Middle frontal gyrus (tissue), 1 donor: Measurements from ENCODE around the gene MEIS1.

Experiments
- DNase-seq: peaks from one replicate; pipeline ENCODE4 v3.0.0-alpha.2; 2015; ENCODE audit warnings: low spot score; ENCODE audit errors: extremely low spot score

MEIS1 gene

DNA sequence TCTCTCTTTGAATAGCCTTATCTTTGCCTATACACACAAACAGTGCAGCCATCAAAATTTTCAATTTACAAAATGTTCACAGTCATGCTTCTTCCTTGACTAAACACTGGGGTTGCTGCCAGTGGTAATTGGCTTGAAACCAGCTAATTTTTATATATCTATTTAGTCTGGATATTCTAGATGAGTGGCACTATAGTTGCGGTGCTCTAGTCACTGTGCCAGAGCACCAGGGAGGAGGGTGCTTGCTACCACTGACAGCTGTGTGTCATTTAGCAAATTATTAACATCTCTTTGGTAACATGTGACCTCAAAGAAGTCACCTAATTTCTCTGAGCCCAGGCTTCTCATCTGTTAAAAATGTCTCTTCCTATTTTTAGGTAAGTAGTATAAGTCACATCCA lies 130.4 kb downstream of the MEIS1 start:
- no peak for DNase-seq

DNA sequence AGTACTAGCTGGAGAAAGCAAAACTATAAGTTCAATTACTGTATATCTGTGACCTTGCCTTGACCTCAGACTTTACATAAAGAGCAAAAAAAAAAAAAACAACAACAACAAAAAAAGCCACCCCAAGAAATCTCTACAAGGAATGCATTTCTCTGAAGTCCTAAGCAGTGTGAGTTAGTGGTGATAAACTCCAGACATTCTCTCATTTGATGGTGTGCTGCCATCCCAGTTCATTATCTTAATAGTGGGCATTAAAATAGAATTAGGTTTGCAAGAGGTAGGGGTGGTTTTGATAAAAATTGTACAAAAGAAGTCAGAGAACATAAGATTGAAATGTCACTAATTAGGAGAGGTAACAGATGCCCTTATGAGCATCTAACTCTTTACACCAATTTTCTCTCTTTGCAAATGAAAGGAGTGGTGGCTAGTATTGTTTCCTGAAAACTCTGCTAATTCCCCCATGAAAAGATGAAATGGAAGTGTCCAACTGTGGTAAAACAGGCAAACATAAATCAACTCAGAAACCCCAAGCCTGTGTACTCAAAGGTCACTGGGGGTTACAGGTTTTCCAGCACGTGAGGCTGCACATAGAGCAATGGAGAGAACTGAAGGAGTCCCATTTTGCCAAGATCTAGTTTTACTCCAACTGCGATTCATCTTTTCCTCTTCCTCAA lies 131.9 kb downstream of the MEIS1 start:
- DNase-seq = no peak

DNA sequence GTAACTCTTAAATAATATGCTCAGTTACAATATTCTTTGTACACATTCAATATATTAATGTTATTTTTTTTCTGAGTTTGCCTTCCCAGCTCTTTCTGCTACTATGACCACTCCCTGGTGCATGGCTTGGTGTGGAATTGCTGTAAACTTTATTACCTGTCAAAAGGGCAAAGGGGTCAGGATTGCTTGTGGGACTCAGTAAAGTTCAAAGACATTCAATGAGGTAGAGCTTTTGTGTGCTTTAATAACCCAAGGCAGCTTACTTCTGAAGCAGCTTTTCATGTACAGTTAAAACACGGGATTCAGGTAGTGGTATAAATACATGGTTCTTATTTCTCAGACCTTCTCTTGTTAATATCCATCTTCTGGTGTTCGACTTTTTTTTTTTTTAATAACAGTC lies 132.8 kb downstream of the MEIS1 start:
- no peak for DNase-seq

DNA sequence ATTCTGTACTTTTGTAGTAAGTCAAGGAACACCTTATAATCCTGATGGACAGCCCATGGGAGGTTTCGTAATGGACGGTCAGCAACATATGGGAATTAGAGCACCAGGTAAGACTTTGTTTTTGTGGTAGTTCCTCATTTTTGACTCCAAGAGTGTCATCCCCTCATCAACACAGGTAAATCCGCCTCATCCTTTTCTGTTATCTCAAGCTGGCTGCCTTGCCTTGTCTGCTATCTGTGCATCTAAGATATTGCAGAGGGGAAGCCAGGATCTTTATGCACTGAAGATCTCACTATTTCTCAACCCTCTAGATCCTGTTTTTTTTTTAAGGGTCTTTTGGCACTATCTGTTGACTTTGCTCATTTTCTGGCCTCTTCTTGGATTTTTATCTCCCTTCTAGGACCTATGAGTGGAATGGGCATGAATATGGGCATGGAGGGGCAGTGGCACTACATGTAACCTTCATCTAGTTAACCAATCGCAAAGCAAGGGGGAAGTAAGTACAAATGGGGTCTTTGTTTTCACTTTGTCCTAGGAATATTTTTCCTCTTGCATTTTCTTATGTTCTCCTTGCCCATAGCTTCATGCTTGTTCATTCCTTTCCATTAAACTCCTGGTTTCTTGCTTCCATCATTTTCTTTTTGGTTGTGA lies 133.8 kb downstream of the MEIS1 start:
- no peak for DNase-seq

DNA sequence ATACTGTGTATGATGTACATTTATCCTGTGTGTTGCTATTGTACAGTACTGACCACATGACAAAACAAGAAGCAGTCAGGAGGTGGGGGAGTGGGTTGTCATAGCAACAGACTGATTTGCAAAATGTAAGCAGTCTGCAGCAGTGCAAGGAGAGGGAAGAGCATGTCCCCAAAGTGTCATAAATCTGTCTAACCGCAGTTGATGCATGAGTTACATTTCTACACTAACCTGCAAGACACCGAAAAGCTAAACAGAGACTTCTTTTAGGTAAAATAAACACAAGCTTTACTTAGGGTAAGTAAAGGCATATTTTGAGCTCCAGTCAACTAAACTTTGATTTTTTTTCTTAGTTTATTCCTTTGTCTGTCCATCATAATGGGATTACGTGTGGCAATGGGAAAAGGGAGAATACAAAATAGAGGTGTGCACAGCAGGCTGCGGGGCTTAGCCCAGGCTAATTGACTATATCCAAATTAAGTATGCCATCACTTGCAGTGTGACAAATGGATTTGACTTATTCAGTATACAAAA lies 134.5 kb downstream of the MEIS1 start:
- DNase-seq = no peak

DNA sequence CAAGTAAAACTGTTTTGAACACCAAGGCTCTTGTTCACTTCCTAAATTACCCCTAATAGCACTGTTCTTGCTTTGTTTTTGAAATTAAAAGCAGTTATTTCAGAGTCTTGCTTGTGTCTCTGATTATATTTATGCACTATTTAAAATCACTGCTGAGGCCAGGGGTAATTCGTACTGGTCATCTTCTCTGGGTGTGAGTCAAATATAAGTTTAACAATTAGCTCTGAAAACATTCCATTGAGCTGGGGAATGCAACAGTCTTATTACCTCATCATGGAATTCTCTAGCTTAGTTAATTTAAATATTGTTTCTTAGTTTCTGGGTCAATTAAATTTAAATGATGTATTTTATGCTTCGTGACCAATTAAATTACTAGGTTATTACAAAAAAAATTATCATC lies 135.0 kb downstream of the MEIS1 start:
- DNase-seq = no peak

DNA sequence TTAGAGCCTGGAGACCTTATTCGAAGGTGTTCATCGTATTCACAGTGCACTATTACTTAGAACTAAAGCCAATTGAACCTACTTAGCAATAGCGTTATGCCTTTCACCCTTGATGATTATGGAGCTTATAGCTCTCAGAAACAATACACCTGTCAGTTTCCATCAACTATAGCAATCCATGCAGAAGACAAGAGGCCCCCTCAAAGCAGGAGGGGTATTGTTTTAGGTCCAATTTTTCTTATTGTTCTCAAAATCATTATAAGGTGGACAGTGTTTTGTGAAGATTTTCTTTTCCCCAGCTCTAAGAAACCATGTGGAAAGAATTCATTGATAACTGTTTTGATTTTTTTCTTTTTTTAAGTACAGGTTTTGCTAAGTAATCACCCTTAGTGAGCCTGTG lies 135.5 kb downstream of the MEIS1 start:
- no peak for DNase-seq

DNA sequence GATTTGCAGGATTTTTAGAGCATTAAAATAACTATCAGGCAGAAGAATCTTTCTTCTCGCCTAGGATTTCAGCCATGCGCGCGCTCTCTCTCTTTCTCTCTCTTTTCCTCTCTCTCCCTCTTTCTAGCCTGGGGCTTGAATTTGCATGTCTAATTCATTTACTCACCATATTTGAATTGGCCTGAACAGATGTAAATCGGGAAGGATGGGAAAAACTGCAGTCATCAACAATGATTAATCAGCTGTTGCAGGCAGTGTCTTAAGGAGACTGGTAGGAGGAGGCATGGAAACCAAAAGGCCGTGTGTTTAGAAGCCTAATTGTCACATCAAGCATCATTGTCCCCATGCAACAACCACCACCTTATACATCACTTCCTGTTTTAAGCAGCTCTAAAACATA lies 137.0 kb downstream of the MEIS1 start:
- no peak for DNase-seq

DNA sequence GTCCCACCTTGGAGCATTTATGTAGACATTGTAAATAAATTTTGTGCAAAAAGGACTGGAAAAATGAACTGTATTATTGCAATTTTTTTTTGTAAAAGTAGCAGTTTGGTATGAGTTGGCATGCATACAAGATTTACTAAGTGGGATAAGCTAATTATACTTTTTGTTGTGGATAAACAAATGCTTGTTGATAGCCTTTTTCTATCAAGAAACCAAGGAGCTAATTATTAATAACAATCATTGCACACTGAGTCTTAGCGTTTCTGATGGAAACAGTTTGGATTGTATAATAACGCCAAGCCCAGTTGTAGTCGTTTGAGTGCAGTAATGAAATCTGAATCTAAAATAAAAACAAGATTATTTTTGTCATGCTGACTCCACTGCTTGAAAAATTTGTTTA lies 137.5 kb downstream of the MEIS1 start:
- DNase-seq = no peak

DNA sequence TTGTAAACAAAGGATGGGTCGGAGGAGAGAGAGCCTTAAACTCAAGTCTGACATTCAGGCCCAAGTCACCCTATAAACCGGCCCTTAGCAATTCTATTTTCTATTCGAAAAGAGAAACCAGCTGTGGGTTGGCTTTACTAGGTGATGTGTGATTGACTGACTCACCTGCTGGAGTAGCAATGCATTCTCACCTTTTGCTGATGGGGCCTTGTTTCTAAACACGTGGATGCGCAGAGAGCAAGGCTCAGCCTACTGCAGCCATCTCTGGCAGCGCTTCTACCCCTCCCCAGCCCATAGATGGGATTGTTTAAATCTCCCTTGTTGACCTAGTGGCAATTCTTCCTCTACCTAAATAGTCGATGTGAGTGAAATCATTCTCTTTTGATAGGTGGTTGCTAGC lies 138.5 kb downstream of the MEIS1 start:
- no peak for DNase-seq

DNA sequence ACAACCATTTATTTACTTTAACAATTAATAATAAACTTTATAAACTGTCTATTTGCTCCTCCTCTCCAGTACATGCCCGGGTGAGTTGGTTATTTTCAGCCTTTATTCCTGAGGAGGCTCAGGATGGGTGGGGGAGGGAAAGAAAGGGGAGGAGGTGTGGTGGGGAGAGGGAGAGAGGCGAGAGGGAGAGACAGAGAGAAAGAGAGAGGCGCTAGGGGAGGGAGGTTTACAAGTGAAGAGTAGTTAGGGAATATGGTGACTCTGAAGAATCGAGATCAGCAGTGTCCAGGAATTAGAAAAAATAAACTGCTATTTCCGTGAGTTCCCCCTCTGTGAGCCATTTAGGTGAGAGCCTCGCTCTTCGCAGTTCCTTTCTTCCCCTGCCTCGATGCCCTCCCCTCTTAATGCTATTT lies 138.9 kb downstream of the MEIS1 start:
- DNase-seq = no peak

DNA sequence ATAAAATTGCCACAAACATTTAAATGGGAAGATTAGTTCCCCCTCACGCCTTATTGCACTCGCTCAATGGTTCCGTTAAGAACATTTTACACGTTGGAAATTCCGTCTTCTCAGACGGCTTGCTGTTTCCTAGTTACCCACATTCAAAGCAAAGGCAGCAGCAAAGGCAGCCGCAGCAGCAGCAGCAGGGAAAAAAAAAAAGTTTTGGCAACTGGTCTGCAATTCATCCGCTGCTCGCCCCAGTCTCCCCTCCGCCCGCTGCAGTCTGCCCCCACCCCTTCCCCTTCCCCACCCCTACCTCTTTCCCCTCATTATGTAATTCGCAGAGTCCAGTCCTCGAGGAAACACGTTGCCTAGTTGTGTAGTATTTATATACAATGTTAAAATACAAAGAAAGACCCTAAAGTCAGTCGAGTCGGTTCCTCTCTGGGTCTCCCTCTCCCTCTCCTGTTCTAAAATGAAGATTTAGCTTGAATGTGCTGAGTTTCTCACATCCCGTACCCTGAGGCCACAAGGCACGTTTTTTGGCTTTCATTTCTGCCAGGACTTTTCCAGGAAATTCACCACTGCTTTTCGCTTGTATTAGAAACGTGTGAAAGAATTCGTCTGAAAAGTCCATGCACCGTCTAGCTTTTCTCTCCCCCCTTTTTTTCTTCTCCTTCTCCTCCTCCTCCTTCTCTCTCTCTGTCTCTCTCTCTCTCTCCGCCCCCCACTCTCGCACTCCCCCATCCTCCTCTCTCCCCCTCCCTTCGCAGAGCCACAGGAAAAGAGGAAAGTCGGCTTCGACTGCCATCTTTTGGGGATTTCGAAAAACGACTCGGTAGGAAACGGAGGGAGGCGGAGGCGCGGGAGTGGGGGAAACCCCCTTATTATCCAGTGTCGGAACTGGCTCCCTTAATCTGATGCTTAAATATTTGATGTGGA lies 140.0 kb downstream of the MEIS1 start:
- DNase-seq = peak; percentile 31

DNA sequence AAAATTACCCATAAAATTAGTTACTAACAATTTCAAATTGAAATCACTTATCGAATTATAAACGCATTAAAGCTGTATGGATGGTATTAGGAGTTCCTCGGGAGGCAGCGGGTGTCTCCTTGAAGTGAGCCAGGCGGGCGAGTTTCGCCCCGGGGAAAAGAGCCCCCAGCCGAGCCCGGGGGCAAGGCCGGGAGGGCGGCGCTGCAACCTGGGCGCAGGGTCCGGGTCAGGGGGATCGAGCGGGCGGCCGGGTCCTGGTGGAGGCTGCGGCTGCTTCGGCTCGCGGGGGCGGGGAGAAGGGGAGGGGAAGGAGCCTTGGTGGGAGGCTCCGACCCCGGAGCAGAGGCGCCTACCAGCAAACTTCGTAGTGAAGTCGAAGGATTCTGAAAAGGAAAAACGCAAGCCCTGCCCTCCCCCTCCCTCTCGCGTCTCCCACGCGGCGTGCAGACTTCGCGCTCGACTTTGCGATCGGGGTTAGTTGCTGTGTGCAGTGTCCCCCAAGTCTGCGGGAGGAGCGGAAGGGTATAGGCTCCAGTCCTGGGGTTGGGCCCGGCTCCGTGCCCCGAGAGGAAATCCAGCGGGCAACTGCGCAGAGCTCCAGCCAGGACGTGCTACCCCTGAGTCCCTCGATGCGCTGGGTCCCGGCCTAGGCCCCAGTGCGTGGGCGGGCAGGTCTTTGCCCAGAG lies 140.8 kb downstream of the MEIS1 start:
- DNase-seq = no peak

DNA sequence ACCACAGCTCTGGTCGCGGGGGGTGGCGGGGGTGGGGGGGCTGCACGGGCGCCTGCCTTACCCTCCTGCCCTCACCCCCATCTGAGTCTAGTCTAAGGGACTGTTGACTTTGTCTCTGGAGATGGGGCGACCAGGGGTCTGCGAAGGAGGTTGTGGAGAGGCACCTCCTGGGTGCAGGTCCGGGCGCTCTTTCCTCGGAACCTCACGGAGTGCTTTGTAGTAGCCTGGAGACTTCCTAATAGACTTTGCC lies 141.3 kb downstream of the MEIS1 start:
- DNase-seq = no peak

DNA sequence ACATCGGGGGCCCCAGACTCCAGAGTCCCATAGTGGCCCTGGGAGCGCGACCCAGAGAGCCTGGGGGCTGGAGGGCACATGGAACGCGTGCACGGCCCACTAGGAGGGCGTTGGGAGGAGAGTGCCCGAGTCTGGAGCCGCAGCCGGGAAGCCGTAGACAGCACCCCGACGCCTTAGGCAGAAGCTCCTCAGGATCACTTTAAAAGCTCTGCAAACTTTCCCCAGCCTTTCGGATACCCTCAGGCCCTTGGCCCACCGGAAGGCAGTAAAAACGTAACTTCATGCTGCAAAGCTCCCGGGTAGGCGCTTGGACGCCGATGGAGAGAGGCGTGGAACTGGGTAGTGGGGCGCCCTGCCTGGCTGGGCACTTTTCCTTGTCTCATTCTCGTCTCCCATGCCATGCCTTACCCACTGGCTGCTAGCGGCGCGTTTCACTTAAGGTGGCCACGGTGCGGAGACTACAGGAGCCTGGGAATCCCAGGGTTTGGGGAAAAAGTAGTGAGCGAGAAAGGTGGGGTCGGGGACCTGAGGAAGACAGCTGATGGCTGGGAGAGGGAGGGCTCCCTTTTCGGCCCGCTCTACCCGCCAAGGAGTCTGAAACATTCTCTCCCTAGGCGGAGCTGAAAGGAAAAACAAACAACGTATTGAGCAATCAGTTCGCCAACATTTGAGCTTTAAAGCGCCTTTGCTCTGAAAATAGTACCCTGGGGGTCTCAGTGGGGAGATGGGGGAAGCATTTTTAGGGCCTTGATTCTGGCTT lies 141.8 kb downstream of the MEIS1 start:
- no peak for DNase-seq

DNA sequence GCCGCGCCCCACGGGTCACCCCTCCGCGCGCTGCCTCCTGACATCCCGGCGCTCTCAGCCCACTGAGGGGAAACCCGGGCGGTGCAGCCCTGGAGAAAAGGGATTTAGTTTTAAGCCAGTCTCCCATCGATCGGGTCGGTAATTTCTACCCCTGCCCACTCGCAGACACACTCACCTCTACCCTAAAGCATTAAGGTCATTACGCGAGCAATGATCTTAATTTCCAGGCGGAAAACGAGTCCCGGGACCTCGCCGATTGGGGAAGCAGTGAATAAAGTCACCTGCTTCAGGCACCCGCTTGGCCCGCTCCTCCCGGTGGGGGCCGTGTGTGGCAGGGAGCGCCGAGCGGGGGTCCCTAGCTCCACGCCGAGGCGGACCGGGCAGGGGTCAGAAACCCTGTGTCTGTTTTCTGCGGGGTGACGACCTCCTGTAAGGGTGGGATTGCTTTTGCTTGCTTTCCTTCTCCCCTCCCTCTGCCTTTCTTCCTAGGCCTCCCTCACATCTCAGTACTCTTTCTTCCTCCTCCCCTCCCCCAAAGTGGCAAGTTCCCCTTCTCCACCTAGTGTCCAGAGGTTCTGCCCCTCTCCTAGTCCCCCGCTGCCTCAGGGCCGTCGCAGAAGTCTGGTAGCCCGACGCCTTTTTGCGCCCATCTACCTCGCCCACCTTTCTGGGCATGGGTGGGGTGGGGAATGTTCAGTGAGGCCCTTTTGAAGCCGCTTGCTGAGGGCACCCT lies 142.6 kb downstream of the MEIS1 start:
- DNase-seq = no peak

DNA sequence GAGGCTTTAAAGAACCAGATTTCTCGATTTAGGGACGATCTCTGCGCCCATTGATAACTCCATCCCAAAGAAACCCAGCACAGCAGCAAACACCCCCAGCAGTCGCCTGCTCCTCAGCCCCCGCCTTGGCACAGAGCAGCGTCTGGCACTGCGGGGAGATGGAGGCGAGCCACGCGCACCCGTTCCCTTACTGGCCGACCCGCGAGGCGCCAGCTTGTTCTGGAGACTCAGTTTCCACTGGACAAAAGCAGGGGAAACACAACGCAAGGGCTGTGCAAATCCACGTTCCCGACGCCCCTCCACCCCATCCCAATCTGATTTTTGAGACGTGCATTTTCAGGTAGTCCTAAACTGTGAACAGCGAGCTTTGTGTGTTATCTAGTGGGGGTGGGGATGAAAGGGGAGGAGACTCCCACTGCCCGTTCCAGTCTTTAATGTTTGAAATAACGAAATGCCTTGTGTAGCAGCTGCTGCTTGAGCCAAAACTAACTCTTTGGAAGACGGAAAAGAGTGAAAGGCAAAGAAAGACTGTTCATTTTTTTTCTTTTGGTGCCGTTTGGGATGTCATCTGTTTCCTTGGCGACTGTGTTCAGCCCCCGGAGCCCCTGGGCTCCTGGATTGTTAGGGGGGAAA lies 143.2 kb downstream of the MEIS1 start:
- DNase-seq = no peak

DNA sequence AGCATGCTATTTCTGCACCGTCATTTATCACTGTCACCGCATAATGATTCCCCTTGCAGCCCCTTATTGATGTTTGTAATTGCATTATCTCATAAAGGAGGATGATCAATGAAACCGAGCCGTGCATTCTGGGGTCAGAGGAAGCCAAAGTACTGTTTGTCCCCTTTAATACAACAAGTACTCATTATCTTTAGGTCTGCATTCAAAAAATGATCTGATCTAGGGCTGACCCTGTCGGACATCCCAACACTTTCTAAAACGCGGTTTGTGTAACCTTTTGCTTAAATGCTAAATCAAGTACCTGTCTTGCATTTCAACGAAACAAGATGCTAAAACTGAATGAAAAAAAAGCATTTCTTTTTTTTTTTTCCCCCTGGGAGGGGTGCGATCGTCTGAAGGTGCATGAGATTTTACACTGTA lies 143.8 kb downstream of the MEIS1 start:
- DNase-seq = no peak

DNA sequence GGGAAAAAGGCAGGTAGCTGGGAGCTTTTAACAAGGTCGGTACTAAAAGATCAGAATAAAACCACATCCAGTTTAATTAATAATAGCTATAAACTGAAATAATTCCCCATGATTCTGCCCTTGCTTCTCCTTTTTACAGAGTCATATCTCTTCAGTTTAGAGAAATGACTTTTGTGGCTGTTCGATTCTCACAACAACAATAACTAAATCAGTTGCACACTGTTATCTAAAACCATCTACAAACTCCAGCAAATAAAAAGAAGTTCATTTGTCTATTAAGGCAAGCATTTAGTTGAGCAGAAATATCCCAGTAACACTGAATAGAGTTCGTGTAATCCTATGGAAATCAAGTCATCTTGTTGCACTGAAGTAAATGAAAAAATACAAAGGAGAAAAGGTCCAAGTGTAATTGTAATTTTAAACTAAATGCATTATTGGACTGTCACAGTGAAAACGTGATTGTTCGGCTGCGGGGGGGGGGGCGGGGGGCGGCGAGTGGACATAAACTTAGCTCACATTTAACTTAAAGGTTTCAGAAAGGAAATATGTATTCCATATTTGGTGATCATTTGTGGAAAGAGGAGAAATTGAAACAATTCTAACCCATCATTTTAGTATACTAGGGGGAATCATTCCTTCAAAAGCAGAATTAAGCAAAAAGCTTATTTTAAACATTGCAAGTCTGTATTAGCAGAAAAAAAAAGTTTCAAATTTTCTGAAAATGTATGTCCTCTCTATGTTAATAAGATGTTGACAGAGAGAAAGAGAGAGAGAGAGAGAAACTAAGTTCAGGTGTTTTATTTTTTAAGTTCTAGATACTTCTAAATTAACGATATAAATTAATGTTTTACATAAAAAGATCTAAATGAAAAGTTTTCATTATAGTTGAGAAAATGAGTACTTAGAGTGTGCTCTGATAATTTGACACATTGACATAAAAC lies 144.5 kb downstream of the MEIS1 start:
- DNase-seq = no peak
